ENCODE results near the gene FAT2. TPM values are rescaled to one million over a fixed set of nuclear protein-coding genes. Genes with fewer than 3 reads are reported as not detected.

FAT2 gene
- total RNA-seq, 4 donors from 2014 or later, result not detected

DNA sequence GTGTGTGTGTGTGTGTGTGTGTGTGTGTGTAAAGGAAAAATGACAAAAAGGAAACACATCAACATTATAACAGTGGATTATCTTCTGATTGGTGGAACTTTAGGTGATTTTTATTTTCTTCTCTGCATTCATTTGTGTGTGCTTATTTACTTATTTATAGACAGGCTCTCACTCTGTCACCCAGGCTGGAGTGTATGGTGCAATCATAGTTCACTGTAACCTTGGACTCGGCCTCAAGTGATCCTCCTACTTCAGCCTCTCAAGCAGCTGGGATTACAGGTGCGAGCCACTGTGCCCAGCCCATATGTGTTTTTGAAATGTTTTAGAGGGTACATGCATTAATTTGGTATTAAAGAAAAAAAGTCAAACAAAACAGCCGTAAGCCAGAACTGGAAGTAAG lies 39.1 kb downstream of the FAT2 start:
- TF ChIP-seq EP300 (IDR thresholded peaks at IDR 0.05; ENCODE audit: low read depth), result no peak
- TF ChIP-seq POLR2A (IDR thresholded peaks at IDR 0.05), result no peak
- TF ChIP-seq, protein P1, sequence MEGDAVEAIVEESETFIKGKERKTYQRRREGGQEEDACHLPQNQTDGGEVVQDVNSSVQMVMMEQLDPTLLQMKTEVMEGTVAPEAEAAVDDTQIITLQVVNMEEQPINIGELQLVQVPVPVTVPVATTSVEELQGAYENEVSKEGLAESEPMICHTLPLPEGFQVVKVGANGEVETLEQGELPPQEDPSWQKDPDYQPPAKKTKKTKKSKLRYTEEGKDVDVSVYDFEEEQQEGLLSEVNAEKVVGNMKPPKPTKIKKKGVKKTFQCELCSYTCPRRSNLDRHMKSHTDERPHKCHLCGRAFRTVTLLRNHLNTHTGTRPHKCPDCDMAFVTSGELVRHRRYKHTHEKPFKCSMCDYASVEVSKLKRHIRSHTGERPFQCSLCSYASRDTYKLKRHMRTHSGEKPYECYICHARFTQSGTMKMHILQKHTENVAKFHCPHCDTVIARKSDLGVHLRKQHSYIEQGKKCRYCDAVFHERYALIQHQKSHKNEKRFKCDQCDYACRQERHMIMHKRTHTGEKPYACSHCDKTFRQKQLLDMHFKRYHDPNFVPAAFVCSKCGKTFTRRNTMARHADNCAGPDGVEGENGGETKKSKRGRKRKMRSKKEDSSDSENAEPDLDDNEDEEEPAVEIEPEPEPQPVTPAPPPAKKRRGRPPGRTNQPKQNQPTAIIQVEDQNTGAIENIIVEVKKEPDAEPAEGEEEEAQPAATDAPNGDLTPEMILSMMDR (IDR thresholded peaks at IDR 0.05), result no peak
- Histone ChIP-seq H3K9me3 (no peaks in the 10 kb centered on the region), H3K36me3 (no peaks in the 10 kb centered on the region), H3K4me3 (no peak overlapping the region), H3K27me3 (no peaks in the 10 kb centered on the region), H3K4me1 (no peaks in the 10 kb centered on the region), H3K27ac (no peak overlapping the region)
- DNase-seq, result no peak
- intact Hi-C loops (cut with DNase I; ENCODE audit: low total_unique reads), result no loop called here
- in situ Hi-C loops (cut with MboI; ENCODE audit: low pct_ligation_motif_present in 1 of 4, low pct_unique_long_range_greater_than_20kb in 1 of 4, low sequenced_read_pairs in 3 of 4), result no loop called here
- 76 to 93% methylated on average over 3 of the region's 3 CpGs for WGBS, 2 donors (ENCODE audit: low coverage in 1 of 2)

DNA sequence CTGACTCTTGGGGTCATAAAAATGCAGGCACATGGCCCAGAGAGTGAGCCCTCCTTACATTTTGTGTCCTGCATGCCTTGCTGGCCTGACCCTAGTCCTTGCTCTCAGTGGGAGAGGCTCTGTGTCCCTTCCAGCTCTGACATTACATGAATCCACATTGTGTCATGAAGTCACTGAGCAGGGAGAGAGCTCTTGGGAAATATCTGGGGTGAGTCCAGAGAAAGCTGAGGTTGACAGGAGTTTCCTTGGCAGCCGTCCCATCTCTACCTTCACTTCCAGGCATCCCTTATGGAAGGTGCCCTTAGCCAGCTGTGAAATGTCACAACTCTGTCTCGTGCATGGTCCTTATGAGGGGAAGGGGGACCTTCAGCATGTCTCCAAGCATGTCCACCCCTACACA lies 41.0 kb downstream of the FAT2 start:
- H3K27me3 ChIP-seq, result no peaks in the 10 kb centered on the region
- H3K4me1 ChIP-seq, result no peaks in the 10 kb centered on the region
- DNase-seq, result no peak
- no peaks in the 10 kb centered on the region for H3K9me3 ChIP-seq
- intact Hi-C loops (cut with DNase I; ENCODE audit: low total_unique reads), result no loop called here
- H3K4me3 ChIP-seq, result no peak overlapping the region
- H3K36me3 ChIP-seq, result no peaks in the 10 kb centered on the region
- no peak for TF ChIP-seq EP300 (IDR thresholded peaks at IDR 0.05; ENCODE audit: low read depth)
- TF ChIP-seq, protein P1 (IDR thresholded peaks at IDR 0.05), result no peak
- no peak for TF ChIP-seq POLR2A (IDR thresholded peaks at IDR 0.05)
- no peak overlapping the region for H3K27ac ChIP-seq
- 64% methylated on average over 2 of the region's 2 CpGs; no CpG with 5 or more reads in 1 of the 2 donors for WGBS, 2 donors (ENCODE audit: low coverage in 1 of 2)
- in situ Hi-C loops (cut with MboI; ENCODE audit: low pct_ligation_motif_present in 1 of 4, low pct_unique_long_range_greater_than_20kb in 1 of 4, low sequenced_read_pairs in 3 of 4), result no loop called here

DNA sequence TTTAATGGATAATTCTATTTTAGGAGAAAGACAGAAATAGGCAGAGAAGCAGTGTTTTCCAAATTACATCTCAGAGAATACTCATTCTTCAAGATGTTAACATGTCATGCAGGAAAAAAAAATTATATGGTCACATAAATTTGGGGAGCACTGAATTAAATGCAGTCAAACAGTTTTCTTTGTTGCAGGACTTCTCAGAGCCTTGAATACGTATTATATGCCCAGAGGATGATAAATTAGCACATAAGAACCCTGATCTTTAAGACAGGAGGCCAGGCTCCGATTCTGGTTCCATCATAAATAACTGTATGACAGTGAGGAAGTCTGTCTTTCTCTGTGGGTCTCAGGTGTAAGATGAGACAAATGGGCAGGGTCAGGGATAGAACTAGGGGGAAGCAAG lies 41.4 kb downstream of the FAT2 start:
- intact Hi-C loops (cut with DNase I; ENCODE audit: low total_unique reads) (no loop called here), in situ Hi-C loops (cut with MboI; ENCODE audit: low pct_ligation_motif_present in 1 of 4, low pct_unique_long_range_greater_than_20kb in 1 of 4, low sequenced_read_pairs in 3 of 4) (no loop called here)
- Histone ChIP-seq H3K27ac (no peak overlapping the region), H3K27me3 (no peaks in the 10 kb centered on the region), H3K4me1 (no peaks in the 10 kb centered on the region), H3K36me3 (no peaks in the 10 kb centered on the region), H3K4me3 (no peak overlapping the region), H3K9me3 (no peaks in the 10 kb centered on the region)
- no peak for TF ChIP-seq POLR2A (IDR thresholded peaks at IDR 0.05)
- no peak for TF ChIP-seq POLR2AphosphoS5 (IDR thresholded peaks at IDR 0.05)
- TF ChIP-seq, protein P1 (IDR thresholded peaks at IDR 0.05), result no peak
- no peak for TF ChIP-seq EP300 (IDR thresholded peaks at IDR 0.05; ENCODE audit: low read depth)
- DNase-seq, result no peak
- 70 to 80% methylated on average over 2 of the region's 2 CpGs for WGBS, 2 donors (ENCODE audit: low coverage in 1 of 2)

DNA sequence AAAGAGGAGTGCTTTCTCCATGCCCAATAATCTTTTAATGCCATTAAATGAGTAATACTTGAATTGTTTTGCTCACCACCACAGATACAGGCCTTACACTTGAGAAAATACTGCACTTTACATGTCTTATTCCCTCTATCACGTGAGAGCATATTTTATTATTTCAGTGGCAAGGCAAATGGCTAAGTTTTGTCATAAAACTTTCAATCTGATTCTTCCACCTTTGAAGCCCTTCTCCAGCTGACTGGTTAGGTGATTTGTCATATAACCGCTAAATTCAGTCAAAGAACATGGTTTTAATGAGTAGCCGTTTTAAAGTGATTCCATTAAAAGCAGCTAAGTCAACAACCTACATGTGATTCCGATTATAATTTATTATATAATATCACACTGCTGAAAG lies 43.8 kb downstream of the FAT2 start:
- 60 to 78% methylated on average over 4 of the region's 4 CpGs for WGBS, 2 donors (ENCODE audit: low coverage in 1 of 2)
- no peak for DNase-seq
- in situ Hi-C loops (cut with MboI; ENCODE audit: low pct_ligation_motif_present in 1 of 4, low pct_unique_long_range_greater_than_20kb in 1 of 4, low sequenced_read_pairs in 3 of 4), result no loop called here
- Histone ChIP-seq H3K27me3 (no peaks in the 10 kb centered on the region), H3K27ac (no peak overlapping the region), H3K36me3 (no peaks in the 10 kb centered on the region), H3K4me1 (no peaks in the 10 kb centered on the region), H3K9me3 (no peaks in the 10 kb centered on the region), H3K4me3 (no peak overlapping the region)
- TF ChIP-seq EP300 (IDR thresholded peaks at IDR 0.05; ENCODE audit: low read depth) (no peak), POLR2A (IDR thresholded peaks at IDR 0.05) (no peak), POLR2AphosphoS5 (IDR thresholded peaks at IDR 0.05) (no peak)
- TF ChIP-seq, protein P1 (IDR thresholded peaks at IDR 0.05), result no peak
- intact Hi-C loops (cut with DNase I; ENCODE audit: low total_unique reads), result no loop called here
